HEK293 (cell line): ENCODE data around the gene TTC9.

ENCODE experiments used
- CTCF ChIA-PET: fragments of 350-600 bp; formaldehyde crosslinking; extraction: SDS; loops from one replicate; lab custom pipeline; 2021; ENCODE audit warnings: antibody characterized with exemption; lab: Yijun Ruan, JAX
- POLR2A ChIA-PET: fragments of 300-600 bp; formaldehyde crosslinking; extraction: SDS; loops from one replicate; lab custom pipeline; 2020; ENCODE audit warnings: antibody characterized with exemption, inconsistent platforms; lab: Yijun Ruan, JAX
- H3K27ac ChIP-seq: fragments of 200-500 bp; sonication (Bioruptor generic); 2 replicates; pipeline ENCODE4 v1.5.1; 2014; ENCODE audit warnings: low read depth, low read length, control low read depth, inconsistent platforms; ENCODE audit errors: extremely low read depth
- H3K36me3 ChIP-seq, 2 experiments: fragments of 200-500 bp in 1 of 2; sonication (Bioruptor generic) in 1 of 2; 1 replicate in 1 of 2; 2 replicates in 1 of 2; pipeline ENCODE4 v1.5.1; 2014 to 2017; ENCODE audit warnings: inconsistent platforms in 2 of 2, low read length in 2 of 2; ENCODE audit not compliant: control insufficient read depth in 2 of 2, insufficient read depth in 1 of 2
- H3K4me1 ChIP-seq: fragments of 200-500 bp; sonication (Bioruptor generic); 2 replicates; pipeline ENCODE4 v1.5.1; 2014; ENCODE audit warnings: mild to moderate bottlenecking, low read length, inconsistent platforms; ENCODE audit not compliant: control insufficient read depth, insufficient read depth
- H3K4me3 ChIP-seq: 2 replicates; pipeline ENCODE4 v1.5.1; 2011; ENCODE audit warnings: low read depth, mild to moderate bottlenecking, control low read depth, low read length, moderate library complexity
- H3K9me3 ChIP-seq: fragments of 200-500 bp; sonication (Bioruptor generic); 2 replicates; pipeline ENCODE4 v1.5.1; 2014; ENCODE audit warnings: low read depth, low read length, inconsistent platforms; ENCODE audit not compliant: control insufficient read depth, insufficient read depth
- BCL11A ChIP-seq: fragments of 450-650 bp; formaldehyde crosslinking; IDR thresholded peaks from 2 replicates; pipeline ENCODE4 v1.5.1; 2016; ENCODE audit warnings: low read depth, missing biosample characterization, missing genetic modification characterization
- FEZF1 ChIP-seq: fragments of 450-650 bp; formaldehyde crosslinking; IDR thresholded peaks from 2 replicates; pipeline ENCODE4 v1.5.1; 2016; ENCODE audit warnings: missing biosample characterization, missing genetic modification characterization
- IKZF3 ChIP-seq: fragments of 450-650 bp; IDR thresholded peaks from 2 replicates; pipeline ENCODE4 v1.5.0; 2018; ENCODE audit warnings: missing biosample characterization, mild to moderate bottlenecking, missing genetic modification characterization, moderate library complexity
- KLF1 ChIP-seq: fragments of 450-650 bp; formaldehyde crosslinking; IDR thresholded peaks from 2 replicates; pipeline ENCODE4 v1.5.1; 2016; ENCODE audit warnings: missing biosample characterization, missing genetic modification characterization
- KLF9 ChIP-seq: fragments of 450-650 bp; formaldehyde crosslinking; IDR thresholded peaks from 2 replicates; pipeline ENCODE4 v1.5.1; 2016; ENCODE audit warnings: missing biosample characterization, missing genetic modification characterization, low read depth
- REPIN1 ChIP-seq: fragments of 450-650 bp; formaldehyde crosslinking; IDR thresholded peaks from 2 replicates; pipeline ENCODE4 v1.5.1; 2017; ENCODE audit warnings: missing biosample characterization, missing genetic modification characterization, low read depth
- SETDB1 ChIP-seq: IDR thresholded peaks from one replicate; pipeline ENCODE4 v1.6.1; 2017; ENCODE audit warnings: mild to moderate bottlenecking, low read length, moderate library complexity, mixed read lengths; ENCODE audit not compliant: insufficient read length
- ZBTB17 ChIP-seq: fragments of 450-650 bp; formaldehyde crosslinking; IDR thresholded peaks from 2 replicates; pipeline ENCODE4 v1.5.1; 2016; ENCODE audit warnings: missing biosample characterization, missing genetic modification characterization
- ZFP3 ChIP-seq: fragments of 450-650 bp; formaldehyde crosslinking; IDR thresholded peaks from 2 replicates; pipeline ENCODE4 v1.5.1; 2016; ENCODE audit warnings: low read depth, missing biosample characterization, missing genetic modification characterization
- ZNF112 ChIP-seq: fragments of 450-650 bp; formaldehyde crosslinking; IDR thresholded peaks from 2 replicates; pipeline ENCODE4 v1.5.0; 2017; ENCODE audit warnings: missing biosample characterization, missing genetic modification characterization
- ZNF132 ChIP-seq: fragments of 450-650 bp; formaldehyde crosslinking; IDR thresholded peaks from 2 replicates; pipeline ENCODE4 v1.5.1; 2017; ENCODE audit warnings: missing biosample characterization, missing genetic modification characterization, borderline replicate concordance
- ZNF404 ChIP-seq: fragments of 450-650 bp; formaldehyde crosslinking; IDR thresholded peaks from 2 replicates; pipeline ENCODE4 v1.5.1; 2017; ENCODE audit warnings: missing biosample characterization, missing genetic modification characterization
- ZNF433 ChIP-seq: fragments of 450-650 bp; formaldehyde crosslinking; IDR thresholded peaks from 2 replicates; pipeline ENCODE4 v1.5.1; 2016; ENCODE audit warnings: missing biosample characterization, missing genetic modification characterization, low read depth
- ZNF48 ChIP-seq: fragments of 450-650 bp; formaldehyde crosslinking; IDR thresholded peaks from 2 replicates; pipeline ENCODE4 v1.5.1; 2016; ENCODE audit warnings: missing biosample characterization, missing genetic modification characterization
- ZNF529 ChIP-seq: fragments of 450-650 bp; formaldehyde crosslinking; IDR thresholded peaks from 2 replicates; pipeline ENCODE4 v1.5.1; 2017; ENCODE audit warnings: missing genetic modification characterization, missing biosample characterization; ENCODE audit not compliant: insufficient replicate concordance
- ZNF585B ChIP-seq: fragments of 450-650 bp; formaldehyde crosslinking; IDR thresholded peaks from 2 replicates; pipeline ENCODE4 v1.5.1; 2016; ENCODE audit warnings: missing biosample characterization, missing genetic modification characterization
- ZNF596 ChIP-seq: fragments of 450-650 bp; IDR thresholded peaks from 2 replicates; pipeline ENCODE4 v1.5.0; 2018; ENCODE audit warnings: missing biosample characterization, mild to moderate bottlenecking, missing genetic modification characterization, moderate library complexity
- ZNF626 ChIP-seq: fragments of 450-650 bp; sonication (Bioruptor Pico); formaldehyde crosslinking; IDR thresholded peaks from 2 replicates; pipeline ENCODE4 v1.5.1; 2018; ENCODE audit warnings: missing biosample characterization, missing genetic modification characterization, inconsistent platforms
- ZNF785 ChIP-seq: fragments of 450-650 bp; formaldehyde crosslinking; IDR thresholded peaks from 2 replicates; pipeline ENCODE4 v1.5.1; 2016; ENCODE audit warnings: missing biosample characterization, missing genetic modification characterization
- TF ChIP-seq, protein P1 (sequence below): fragments of 450-650 bp; formaldehyde crosslinking; IDR thresholded peaks from 2 replicates; pipeline ENCODE4 v1.5.1; 2016; ENCODE audit warnings: missing biosample characterization, missing genetic modification characterization
- TF ChIP-seq, protein P2 (sequence below): fragments of 450-650 bp; formaldehyde crosslinking; IDR thresholded peaks from 2 replicates; pipeline ENCODE4 v1.5.1; 2017; ENCODE audit warnings: missing biosample characterization, missing genetic modification characterization

Gene TTC9

GRCh38 chr14:70648346-70648745 is 6.6 kb downstream of the TTC9 start (continued):
- TF ChIP-seq, protein P1, sequence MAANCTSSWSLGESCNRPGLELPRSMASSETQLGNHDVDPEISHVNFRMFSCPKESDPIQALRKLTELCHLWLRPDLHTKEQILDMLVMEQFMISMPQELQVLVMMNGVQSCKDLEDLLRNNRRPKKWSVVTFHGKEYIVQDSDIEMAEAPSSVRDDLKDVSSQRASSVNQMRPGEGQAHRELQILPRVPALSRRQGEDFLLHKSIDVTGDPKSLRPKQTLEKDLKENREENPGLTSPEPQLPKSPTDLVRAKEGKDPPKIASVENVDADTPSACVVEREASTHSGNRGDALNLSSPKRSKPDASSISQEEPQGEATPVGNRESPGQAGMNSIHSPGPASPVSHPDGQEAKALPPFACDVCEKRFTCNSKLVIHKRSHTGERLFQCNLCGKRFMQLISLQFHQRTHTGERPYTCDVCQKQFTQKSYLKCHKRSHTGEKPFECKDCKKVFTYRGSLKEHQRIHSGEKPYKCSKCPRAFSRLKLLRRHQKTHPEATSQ, result no peak
- no peak for TF ChIP-seq ZNF404 (tag by site-specific recombination)

- no peaks in the 10 kb centered on the region for H3K4me1 ChIP-seq
- CTCF ChIA-PET, result no interaction called here
- no peaks in the 10 kb centered on the region; a peak in 1 of 3 replicates for H3K36me3 ChIP-seq
- no peak overlapping the region for H3K4me3 ChIP-seq
- POLR2A ChIA-PET, result no interaction called here
- no peaks in the 10 kb centered on the region for H3K9me3 ChIP-seq
- no peak overlapping the region for H3K27ac ChIP-seq
- TF ChIP-seq, protein P1, result no peak
- TF ChIP-seq KLF9, result no peak
- TF ChIP-seq, all 188 proteins: peak for 0
Observed at GRCh38 chr14:70649803-70650202, 8.1 kb downstream of the TTC9 start.

GRCh38 chr14:70651522-70651921 is 9.8 kb downstream of the TTC9 start:
- TF ChIP-seq FEZF1 (tag by site-specific recombination) (no peak), ZBTB17 (tag by site-specific recombination) (no peak), ZNF626 (tag by site-specific recombination) (no peak), ZNF596 (tag by site-specific recombination) (no peak), ZFP3 (no peak), ZNF529 (tag by site-specific recombination) (no peak), ZNF112 (no peak), REPIN1 (no peak), ZNF433 (tag by site-specific recombination) (no peak), IKZF3 (tag by site-specific recombination) (no peak), BCL11A (tag by site-specific recombination) (no peak), ZNF585B (no peak), ZNF785 (tag by site-specific recombination) (no peak), SETDB1 (no peak), KLF1 (tag by site-specific recombination) (no peak)
- Histone ChIP-seq H3K9me3 (no peaks in the 10 kb centered on the region), H3K27ac (no peak overlapping the region), H3K36me3 (no peaks in the 10 kb centered on the region; a peak in 1 of 3 replicates), H3K4me3 (no peak overlapping the region), H3K4me1 (no peaks in the 10 kb centered on the region)
- CTCF ChIA-PET, result no interaction called here
- POLR2A ChIA-PET, result interaction anchor here (0.7 kb wide), 1 partner anchor 12 kb away, joined by 3 read pairs; no protein-coding TSS in a partner anchor

DNA sequence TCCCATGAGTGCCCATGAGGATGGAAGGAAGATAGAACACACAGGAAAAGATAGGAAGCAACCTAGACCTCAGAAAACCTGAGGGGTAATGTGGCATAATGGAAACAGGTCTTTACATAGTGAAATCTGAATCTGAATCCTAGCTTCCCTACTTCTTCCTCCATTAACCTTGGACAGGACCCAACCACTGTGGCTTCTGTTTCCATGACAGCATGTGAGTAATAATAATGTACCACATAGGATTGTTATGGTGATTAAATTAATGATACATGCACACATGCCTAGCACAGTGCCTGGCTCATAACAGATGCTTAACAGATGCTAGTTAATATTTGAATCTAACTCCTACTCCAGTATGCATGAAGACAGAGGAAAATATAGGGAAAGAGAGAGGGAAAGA is 11.2 kb downstream of the TTC9 start:
- no peaks in the 10 kb centered on the region; a peak in 1 of 3 replicates for H3K36me3 ChIP-seq

More for the DNA sequence above, 11.2 kb downstream of the TTC9 start:
- Histone ChIP-seq H3K4me1 (no peaks in the 10 kb centered on the region), H3K4me3 (no peak overlapping the region), H3K9me3 (no peaks in the 10 kb centered on the region), H3K27ac (no peak overlapping the region)
- ChIA-PET POLR2A (no interaction called here), CTCF (interaction anchor here (0.7 to 0.9 kb wide), 2 partner anchors 8 to 60 kb away, joined by 3 read pairs; no protein-coding TSS in a partner anchor)
- TF ChIP-seq, protein P2, sequence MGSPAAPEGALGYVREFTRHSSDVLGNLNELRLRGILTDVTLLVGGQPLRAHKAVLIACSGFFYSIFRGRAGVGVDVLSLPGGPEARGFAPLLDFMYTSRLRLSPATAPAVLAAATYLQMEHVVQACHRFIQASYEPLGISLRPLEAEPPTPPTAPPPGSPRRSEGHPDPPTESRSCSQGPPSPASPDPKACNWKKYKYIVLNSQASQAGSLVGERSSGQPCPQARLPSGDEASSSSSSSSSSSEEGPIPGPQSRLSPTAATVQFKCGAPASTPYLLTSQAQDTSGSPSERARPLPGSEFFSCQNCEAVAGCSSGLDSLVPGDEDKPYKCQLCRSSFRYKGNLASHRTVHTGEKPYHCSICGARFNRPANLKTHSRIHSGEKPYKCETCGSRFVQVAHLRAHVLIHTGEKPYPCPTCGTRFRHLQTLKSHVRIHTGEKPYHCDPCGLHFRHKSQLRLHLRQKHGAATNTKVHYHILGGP (tag by site-specific recombination), result no peak
- TF ChIP-seq ZNF48 (no peak), ZNF132 (tag by site-specific recombination) (no peak)
